Right lobe of liver (tissue), 6 donors: Measurements from ENCODE around the gene COIL. TPM values are rescaled to one million over a fixed set of nuclear protein-coding genes. Genes with fewer than 3 reads are reported as not detected.
"Not testable (repeated sequence)": the region's sequence is repeated elsewhere in the genome, so short reads cannot be mapped to it uniquely, and the experiment has no call there.

ENCODE experiments used
- ATAC-seq, 4 donors: fragments of 200-7000 bp; cut with Tn5 transposase; one replicate each; pipeline ENCODE4 v1.9.1; 2020; ENCODE audit warnings: mild to moderate bottlenecking in 4 of 4, moderate library complexity in 4 of 4
- DNase-seq, 3 donors: peaks; one replicate each; pipeline ENCODE4 v3.0.0-alpha.2; 2020
- H3K27ac ChIP-seq, 3 donors: fragments of 200-600 bp; one replicate each; pipeline ENCODE4 v1.8.0; 2022
- H3K27me3 ChIP-seq, 2 donors: fragments of 200-600 bp; one replicate each; pipeline ENCODE4 v1.8.0; 2022
- H3K36me3 ChIP-seq, 4 donors: fragments of 200-600 bp; sonication (generic) in 1 of 4; one replicate each; pipeline versions ENCODE4 v1.5.1 to v1.8.0; 2017 to 2022; ENCODE audit warnings: control low read depth in 1 of 4
- H3K4me1 ChIP-seq, 4 donors: fragments of 200-600 bp; sonication (generic) in 1 of 4; one replicate each; pipeline versions ENCODE4 v1.5.1 to v1.8.0; 2017 to 2022; ENCODE audit warnings: control low read depth in 1 of 4
- H3K4me3 ChIP-seq, 3 donors: fragments of 200-600 bp; one replicate each; pipeline ENCODE4 v1.8.0; 2022
- H3K9me3 ChIP-seq, 4 donors: fragments of 200-600 bp; sonication (generic) in 1 of 4; one replicate each; pipeline versions ENCODE4 v1.5.1 to v1.8.0; 2017 to 2022; ENCODE audit warnings: control low read depth in 1 of 4
- CTCF ChIP-seq, 4 donors: fragments of 200-600 bp in 3 of 4; fragments of 450-650 bp in 1 of 4; IDR thresholded peaks; one replicate each; pipeline versions ENCODE4 v1.5.1 to v1.8.0; 2016 to 2022; ENCODE audit warnings: antibody characterized with exemption in 4 of 4, mild to moderate bottlenecking in 2 of 4
- POLR2A ChIP-seq: fragments of 450-650 bp; IDR thresholded peaks from one replicate; pipeline ENCODE4 v1.6.1; 2017; ENCODE audit warnings: antibody characterized with exemption, mild to moderate bottlenecking
- WGBS: methylation state at CpG from one replicate; pipeline ENCODE4 v1.1.6; 2018; ENCODE audit warnings: low coverage, low lambda C conversion rate; ENCODE audit not compliant: insufficient coverage; ENCODE audit errors: missing lambda C conversion rate; 5-methylcytosine and 5-hydroxymethylcytosine counted together
- intact Hi-C, 2 donors: fragments of 100-400 bp; cut with DNase I; formaldehyde crosslinking; loops; one replicate each; pipeline versions ENCODE4 v1.11.2 to v1.14.1; 2022
- total RNA-seq, 6 experiments: library from RNA; depleted of rRNA in 2 of 6; stranded (reverse); fragments of >200 nt in 2 of 6; fragmentation: NEBNext Ultra II Directional in 3 of 6; extraction: Animal tissue kit (Norgen Biotek cat#: 25700) in 3 of 6; gene quantifications; one replicate each; pipeline versions ENCODE4 v1.1.0 to v1.2.4, GENCODE V29; 2016 to 2023
- donor health status: DM: no; HTN: yes; CAD: no.
- donor health status: DM: no; HTN: no; CAD: no.
- donor health status: DM: no; HTN: no; CAD: no.
- donor health status: DM: no; HTN: yes; CAD: no.
- donor health status: DM: no; HTN: yes; CAD: no.

The COIL gene
- total RNA-seq, 6 experiments from 2014 or later, result 5.5 to 7.1 (median 6.5) TPM

- TF ChIP-seq POLR2A (no peak), CTCF (IDR thresholded peaks at IDR 0.05) (no peak)
- Histone ChIP-seq H3K36me3 (no peaks in the 10 kb centered on the region), H3K9me3 (no peaks in the 10 kb centered on the region), H3K27me3 (no peaks in the 10 kb centered on the region), H3K27ac (no peak overlapping the region), H3K4me1 (peaks cover 0 to 14% (median 2%) of the 10 kb centered on the region in 4 donors), H3K4me3 (no peak overlapping the region)
- ATAC-seq (no peak), DNase-seq (no peak)
- 45% methylated on average over 3 of the region's 3 CpGs for WGBS
- intact Hi-C loops, result no loop called here
Observed at GRCh38 chr17:56983366-56983765, 22.5 kb upstream of the COIL start.

- Histone ChIP-seq H3K4me1 (peaks cover 0 to 9% (median 4%) of the 10 kb centered on the region in 4 donors), H3K27ac (no peak overlapping the region), H3K36me3 (no peaks in the 10 kb centered on the region), H3K9me3 (no peaks in the 10 kb centered on the region), H3K27me3 (no peaks in the 10 kb centered on the region), H3K4me3 (no peak overlapping the region)
- intact Hi-C loops, result no loop called here
- TF ChIP-seq POLR2A (no peak), CTCF (IDR thresholded peaks at IDR 0.05) (no peak)
- DNase-seq, result no peak
- WGBS, result 89% methylated on average over 5 of the region's 8 CpGs
- no peak for ATAC-seq
Observed at GRCh38 chr17:56982312-56982711, 21.5 kb upstream of the COIL start.

GRCh38 chr17:56980526-56980925 is 19.7 kb upstream of the COIL start:
- WGBS, result 94% methylated on average over 10 of the region's 12 CpGs
- intact Hi-C loops, result not testable (repeated sequence)

GRCh38 chr17:56979091-56979480 is 18.2 kb upstream of the COIL start:
- Histone ChIP-seq H3K4me3 (peak overlapping the region in 1 of 3 donors; percentile 41), H3K27ac (peak overlapping the region in 1 of 3 donors; percentile 38), H3K4me1 (peaks cover 0 to 9% (median 4%) of the 10 kb centered on the region in 4 donors), H3K36me3 (no peaks in the 10 kb centered on the region), H3K27me3 (no peaks in the 10 kb centered on the region), H3K9me3 (no peaks in the 10 kb centered on the region)
- no peak for TF ChIP-seq CTCF (IDR thresholded peaks at IDR 0.05)
- intact Hi-C loops, result no loop called here
- 56% methylated on average over 3 of the region's 3 CpGs for WGBS
- DNase-seq, result no peak
- no peak for ATAC-seq

More at GRCh38 chr17:56980526-56980925, 19.7 kb upstream of the COIL start:
- H3K36me3 ChIP-seq, DNase-seq, H3K27ac ChIP-seq, H3K27me3 ChIP-seq, ATAC-seq, H3K4me1 ChIP-seq, H3K9me3 ChIP-seq, H3K4me3 ChIP-seq: not testable (repeated sequence)

- Histone ChIP-seq H3K27ac (peak overlapping the region in 2 of 3 donors; percentile 4 to 38), H3K4me1 (peaks cover 0 to 9% (median 4%) of the 10 kb centered on the region in 4 donors)
- 21% methylated on average over 11 of the region's 11 CpGs for WGBS
Observed at GRCh38 chr17:56978441-56979090, 17.7 kb upstream of the COIL start.

More at GRCh38 chr17:56978441-56979090, 17.7 kb upstream of the COIL start:
- DNase-seq (no peak), ATAC-seq (peak in 3 of 4 donors; percentile 31 to 49 (median 34))
- no peaks in the 10 kb centered on the region for H3K36me3 ChIP-seq
- no peaks in the 10 kb centered on the region for H3K27me3 ChIP-seq
- no peaks in the 10 kb centered on the region for H3K9me3 ChIP-seq
- H3K4me3 ChIP-seq, result peak overlapping the region; percentile 41 to 63 (median 51)
- intact Hi-C loops, result no loop called here
- TF ChIP-seq CTCF (IDR thresholded peaks at IDR 0.05) (no peak), POLR2A (no peak)
